DOHH2 (cell line): ENCODE results near the gene MEOX1.

Source experiments
- H3F3A ChIP-seq: fragments of 200-600 bp; sonication (generic), shearing (Covaris generic); 2 replicates; pipeline ENCODE4 v1.6.0; 2016; ENCODE audit warnings: antibody characterized with exemption, mild to moderate bottlenecking; ENCODE audit not compliant: control insufficient read depth, insufficient read depth
- H3K27ac ChIP-seq: fragments of 200-600 bp; sonication (generic); 2 replicates; pipeline ENCODE4 v1.5.1; 2014; ENCODE audit warnings: low read depth, mild to moderate bottlenecking, low read length, moderate library complexity
- H3K27me3 ChIP-seq: fragments of 200-600 bp; sonication (generic); 2 replicates; pipeline ENCODE4 v1.6.1; 2014; ENCODE audit warnings: mild to moderate bottlenecking, low read length, mixed read lengths; ENCODE audit not compliant: control insufficient read depth
- H3K36me3 ChIP-seq: fragments of 200-600 bp; sonication (generic); 2 replicates; pipeline ENCODE4 v1.6.1; 2014; ENCODE audit warnings: mild to moderate bottlenecking, low read length, moderate library complexity, mixed read lengths; ENCODE audit not compliant: control insufficient read depth
- H3K4me1 ChIP-seq: fragments of 200-600 bp; sonication (generic); 2 replicates; pipeline ENCODE4 v1.6.1; 2014; ENCODE audit warnings: mild to moderate bottlenecking, low read length, mixed read lengths; ENCODE audit not compliant: control insufficient read depth
- H3K4me2 ChIP-seq: fragments of 200-600 bp; sonication (generic); 2 replicates; pipeline ENCODE4 v1.6.0; 2014; ENCODE audit warnings: mild to moderate bottlenecking, low read length, moderate library complexity
- H3K4me3 ChIP-seq: fragments of 200-600 bp; sonication (generic); 2 replicates; pipeline ENCODE4 v1.5.1; 2014; ENCODE audit warnings: mild to moderate bottlenecking, low read length, mixed read lengths
- H3K79me2 ChIP-seq: fragments of 200-600 bp; sonication (generic); 2 replicates; pipeline ENCODE4 v1.6.1; 2014; ENCODE audit warnings: mild to moderate bottlenecking, low read length, mixed read lengths; ENCODE audit not compliant: control insufficient read depth
- H3K9me2 ChIP-seq: fragments of 200-600 bp; sonication (generic); replicated peaks from 2 replicates; pipeline ENCODE4 v1.6.1; 2014; ENCODE audit warnings: mild to moderate bottlenecking, low read length, mixed read lengths; ENCODE audit not compliant: control insufficient read depth
- H3K9me3 ChIP-seq: fragments of 200-600 bp; sonication (generic); 2 replicates; pipeline ENCODE4 v1.6.1; 2014; ENCODE audit warnings: antibody characterized with exemption, low read length, mixed read lengths; ENCODE audit not compliant: control insufficient read depth, insufficient read depth
- H4K20me1 ChIP-seq: fragments of 200-600 bp; sonication (generic); 2 replicates; pipeline ENCODE4 v1.6.0; 2014; ENCODE audit warnings: low read depth, mild to moderate bottlenecking, antibody characterized with exemption, low read length, moderate library complexity; ENCODE audit not compliant: control insufficient read depth, insufficient read depth
- CTCF ChIP-seq: fragments of 200-600 bp; sonication (generic); IDR thresholded peaks from one replicate; pipeline ENCODE4 v1.5.1; 2014; ENCODE audit warnings: antibody characterized with exemption, mild to moderate bottlenecking, low read depth, low read length; ENCODE audit not compliant: poor library complexity, severe bottlenecking
- EZH2phosphoT487 ChIP-seq: fragments of 200-600 bp; sonication (generic); IDR thresholded peaks from 2 replicates; pipeline ENCODE4 v1.6.1; 2017; ENCODE audit warnings: borderline replicate concordance, mild to moderate bottlenecking, antibody characterized with exemption, low read length, moderate library complexity, mixed read lengths

The MEOX1 gene

DNA sequence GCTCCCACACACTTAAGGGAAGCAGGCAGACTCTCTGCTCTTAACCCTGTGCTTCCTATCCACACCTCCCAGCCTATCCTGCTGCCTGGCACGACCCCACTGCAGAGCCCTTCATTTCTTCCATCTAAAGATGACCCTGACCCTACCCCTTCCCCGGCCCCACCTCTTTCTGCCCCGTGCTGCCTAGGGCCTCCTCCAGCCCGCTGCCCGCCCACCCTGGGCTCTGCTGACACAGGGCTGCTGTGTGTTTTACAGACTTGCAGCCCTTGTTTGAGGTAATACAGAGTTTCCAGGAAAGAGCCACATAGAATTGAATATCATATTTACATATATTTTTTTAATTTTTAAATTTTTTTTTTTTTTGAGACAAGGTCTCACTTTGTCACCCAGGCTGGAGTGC is 42.0 kb downstream of the MEOX1 start:
- H3K4me3 ChIP-seq = no peak overlapping the region
- H3K9me3 ChIP-seq = no peaks in the 10 kb centered on the region
- H4K20me1 ChIP-seq = no peaks in the 10 kb centered on the region
- no peaks in the 10 kb centered on the region for H3F3A ChIP-seq
- peaks cover 2% of the 10 kb centered on the region for H3K27me3 ChIP-seq
- H3K4me2 ChIP-seq = no peak overlapping the region
- TF ChIP-seq EZH2phosphoT487 (no peak), CTCF (no peak)
- H3K4me1 ChIP-seq = no peaks in the 10 kb centered on the region
- H3K27ac ChIP-seq = no peak overlapping the region
- no peaks in the 10 kb centered on the region for H3K36me3 ChIP-seq
- no peaks in the 10 kb centered on the region for H3K79me2 ChIP-seq
- no peaks in the 10 kb centered on the region for H3K9me2 ChIP-seq

DNA sequence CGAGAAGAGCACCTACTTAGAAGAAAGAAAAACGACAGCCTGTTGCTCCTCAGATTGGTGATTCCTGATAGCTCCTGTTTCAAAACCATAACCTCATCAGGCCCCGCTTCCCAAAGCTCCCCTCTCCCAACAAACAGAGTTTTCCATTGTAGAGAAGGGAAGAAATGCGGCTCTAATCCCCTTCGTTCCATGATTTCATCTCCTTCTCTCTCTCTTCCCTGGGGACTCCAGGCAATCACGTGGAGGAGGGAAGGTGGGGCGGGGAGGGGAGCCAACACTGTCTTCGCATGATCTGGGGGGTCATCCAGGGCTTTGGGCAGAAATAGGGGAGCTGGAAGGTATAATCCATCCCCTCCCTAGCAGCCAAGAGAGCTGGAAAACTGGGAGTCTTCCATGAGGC is 43.4 kb downstream of the MEOX1 start:
- H3K27me3 ChIP-seq = no peaks in the 10 kb centered on the region
- no peak for TF ChIP-seq EZH2phosphoT487
- no peak for TF ChIP-seq CTCF
- H3K9me2 ChIP-seq = no peaks in the 10 kb centered on the region
- no peaks in the 10 kb centered on the region for H3K36me3 ChIP-seq
- H3K4me2 ChIP-seq = no peak overlapping the region
- no peaks in the 10 kb centered on the region for H3K9me3 ChIP-seq
- H3K4me3 ChIP-seq = no peak overlapping the region
- no peaks in the 10 kb centered on the region for H3K4me1 ChIP-seq
- H3K27ac ChIP-seq = no peak overlapping the region
- H4K20me1 ChIP-seq = no peaks in the 10 kb centered on the region
- no peaks in the 10 kb centered on the region for H3F3A ChIP-seq
- no peaks in the 10 kb centered on the region for H3K79me2 ChIP-seq

DNA sequence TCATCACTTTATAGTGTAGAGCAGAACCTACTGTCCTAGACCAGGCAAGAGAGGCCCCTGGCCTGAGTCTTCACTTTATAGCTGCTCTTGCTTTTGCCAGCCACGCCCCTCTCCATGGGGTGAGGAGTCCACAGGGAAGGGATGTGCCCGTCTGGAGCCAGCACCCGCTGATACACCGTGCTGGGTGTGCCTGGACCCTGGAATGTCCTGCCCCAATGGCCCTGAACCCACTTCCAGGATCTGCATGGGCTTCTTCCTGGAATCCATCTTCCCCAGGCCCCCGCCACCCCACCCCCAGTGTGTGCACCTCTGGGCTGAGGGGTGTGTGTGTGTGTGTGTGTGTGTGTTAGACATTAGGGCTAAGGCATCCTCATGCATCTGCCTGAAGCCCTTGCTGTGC is 44.9 kb downstream of the MEOX1 start:
- Histone ChIP-seq H3K9me3 (no peaks in the 10 kb centered on the region), H3K9me2 (no peaks in the 10 kb centered on the region), H3F3A (no peaks in the 10 kb centered on the region), H3K4me1 (no peaks in the 10 kb centered on the region), H4K20me1 (no peaks in the 10 kb centered on the region), H3K36me3 (no peaks in the 10 kb centered on the region), H3K4me3 (no peak overlapping the region), H3K27ac (no peak overlapping the region), H3K27me3 (no peaks in the 10 kb centered on the region), H3K79me2 (no peaks in the 10 kb centered on the region), H3K4me2 (no peak overlapping the region)
- TF ChIP-seq CTCF = no peak
- no peak for TF ChIP-seq EZH2phosphoT487

DNA sequence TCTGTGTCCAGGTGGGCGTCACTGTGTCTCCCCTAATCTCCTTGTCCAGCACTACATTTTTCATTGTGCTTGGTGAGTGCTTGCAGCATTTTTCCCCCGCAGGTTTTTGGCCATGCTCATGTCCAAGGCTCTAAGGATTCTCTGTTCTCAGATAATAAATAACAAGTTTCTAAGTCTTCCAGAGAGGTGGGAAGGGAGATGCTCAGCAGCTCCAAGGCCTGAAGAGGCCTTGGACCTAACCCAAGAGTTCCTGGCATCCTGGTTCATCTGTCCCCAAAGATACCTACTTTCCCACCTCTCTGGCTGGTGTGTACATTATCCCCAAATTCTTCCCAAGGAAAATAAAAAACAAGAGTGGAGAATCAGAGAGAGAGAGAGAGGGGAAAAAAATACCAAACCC is 45.3 kb downstream of the MEOX1 start:
- Histone ChIP-seq H3K27me3 (no peaks in the 10 kb centered on the region), H3K9me3 (peaks cover 4% of the 10 kb centered on the region; the same call in 1 of the 2 replicates), H3K9me2 (no peaks in the 10 kb centered on the region), H3K4me2 (no peak overlapping the region), H3K79me2 (no peaks in the 10 kb centered on the region), H3K4me3 (no peak overlapping the region), H3K27ac (no peak overlapping the region), H3K4me1 (no peaks in the 10 kb centered on the region), H3F3A (no peaks in the 10 kb centered on the region), H4K20me1 (no peaks in the 10 kb centered on the region), H3K36me3 (no peaks in the 10 kb centered on the region)
- TF ChIP-seq CTCF (no peak), EZH2phosphoT487 (no peak)
